Thyroid gland (tissue), 4 donors: ENCODE measurements around the gene ZGPAT. TPM values are rescaled to one million over a fixed set of nuclear protein-coding genes. Genes with fewer than 3 reads are reported as not detected.

Source experiments
- DNase-seq, 2 donors: peaks; one replicate each; pipeline ENCODE4 v3.0.0-alpha.2; 2019
- H3K27ac ChIP-seq, 3 donors: fragments of 200-600 bp; sonication (generic); 1 replicate in 2 of 3; 2 replicates in 1 of 3; pipeline ENCODE4 v1.5.1; 2016 to 2019; ENCODE audit warnings: mild to moderate bottlenecking in 1 of 3, moderate library complexity in 1 of 3
- H3K27me3 ChIP-seq: fragments of 200-600 bp; sonication (generic); one replicate; pipeline ENCODE4 v1.5.1; 2019
- H3K36me3 ChIP-seq, 2 donors: fragments of 200-600 bp; sonication (generic); one replicate each; pipeline ENCODE4 v1.5.1; 2016 to 2019
- H3K4me1 ChIP-seq, 2 donors: fragments of 200-600 bp; sonication (generic); one replicate each; pipeline ENCODE4 v1.5.1; 2017 to 2019
- H3K4me3 ChIP-seq, 3 donors: fragments of 200-600 bp; sonication (generic); replicated peaks in 1 of 3; 1 replicate in 2 of 3; 2 replicates in 1 of 3; pipeline ENCODE4 v1.5.1; 2016; ENCODE audit warnings: mild to moderate bottlenecking in 1 of 3
- H3K9me3 ChIP-seq: fragments of 200-600 bp; sonication (generic); one replicate; pipeline ENCODE4 v1.5.1; 2017
- CTCF ChIP-seq, 6 experiments: fragments of 200-600 bp in 3 of 6; fragments of 450-650 bp in 3 of 6; sonication (generic) in 3 of 6; IDR thresholded peaks; one replicate each; pipeline ENCODE4 v1.5.1; 2016 to 2019; ENCODE audit warnings: antibody characterized with exemption in 6 of 6, mild to moderate bottlenecking in 2 of 6, inconsistent platforms in 1 of 6, moderate library complexity in 1 of 6
- POLR2A ChIP-seq, 2 donors: fragments of 450-650 bp; IDR thresholded peaks; one replicate each; pipeline ENCODE4 v1.6.1; 2017; ENCODE audit warnings: antibody characterized with exemption in 2 of 2, mild to moderate bottlenecking in 2 of 2, moderate library complexity in 1 of 2
- WGBS, 2 donors: methylation state at CpG; one replicate each; pipeline ENCODE4 v1.1.5; 2017; 5-methylcytosine and 5-hydroxymethylcytosine counted together
- intact Hi-C: fragments of 100-400 bp; cut with DNase I; formaldehyde crosslinking; loops from one replicate; pipeline ENCODE4 v1.15.1; 2023
- total RNA-seq, 4 donors: library from RNA; depleted of rRNA; stranded (reverse); fragments of >200 nt; gene quantifications; one replicate each; pipeline ENCODE4 v1.2.3, GENCODE V29; 2016

Gene ZGPAT
- total RNA-seq, 4 donors from 2014 or later = 27.7 to 36.3 (median 30.0) TPM

- DNase-seq = no peak
- Histone ChIP-seq H3K4me3 (no peak overlapping the region), H3K27me3 (no peaks in the 10 kb centered on the region), H3K27ac (no peak overlapping the region), H3K9me3 (no peaks in the 10 kb centered on the region), H3K36me3 (peaks cover 0 to 19% of the 10 kb centered on the region in 2 donors), H3K4me1 (peaks cover 18 to 22% of the 10 kb centered on the region in 2 donors)
- intact Hi-C loops = no loop called here
- TF ChIP-seq CTCF (IDR thresholded peaks at IDR 0.05) = no peak
- no peak for TF ChIP-seq POLR2A (IDR thresholded peaks at IDR 0.05)
- WGBS, 2 donors = 72 to 100% methylated on average over 3 to 5 of the region's 6 CpGs
These were observed 3.1 kb upstream of the ZGPAT start for GRCh38 chr20:63704749-63705117.

GRCh38 chr20:63705232-63706026 lies 2.4 kb upstream of the ZGPAT start:
- H3K4me1 ChIP-seq = peaks cover 18 to 20% of the 10 kb centered on the region in 2 donors
- intact Hi-C loops = no loop called here
- no peaks in the 10 kb centered on the region for H3K27me3 ChIP-seq
- H3K4me3 ChIP-seq = no peak overlapping the region
- DNase-seq = no peak
- H3K27ac ChIP-seq = no peak overlapping the region
- H3K36me3 ChIP-seq = peaks cover 0 to 19% of the 10 kb centered on the region in 2 donors
- WGBS, 2 donors = 92 to 98% methylated on average over 7 to 8 of the region's 8 CpGs
- H3K9me3 ChIP-seq = no peaks in the 10 kb centered on the region
- TF ChIP-seq POLR2A (IDR thresholded peaks at IDR 0.05) = no peak
- TF ChIP-seq CTCF (IDR thresholded peaks at IDR 0.05) = no peak

- TF ChIP-seq POLR2A (IDR thresholded peaks at IDR 0.05) = no peak
- no peak for TF ChIP-seq CTCF (IDR thresholded peaks at IDR 0.05)
- H3K4me1 ChIP-seq = peaks cover 18 to 20% of the 10 kb centered on the region in 2 donors
- H3K36me3 ChIP-seq = peaks cover 0 to 19% of the 10 kb centered on the region in 2 donors
- WGBS, 2 donors = 79 to 83% methylated on average over 12 of the region's 12 CpGs
- peak overlapping the region in 1 of 3 donors; percentile 28 for H3K27ac ChIP-seq
- no peaks in the 10 kb centered on the region for H3K9me3 ChIP-seq
- peak overlapping the region in 1 of 3 donors; percentile 88 for H3K4me3 ChIP-seq
- no peaks in the 10 kb centered on the region for H3K27me3 ChIP-seq
- intact Hi-C loops = no loop called here
- DNase-seq = no peak
These were observed 1.7 kb upstream of the ZGPAT start for GRCh38 chr20:63706027-63706695.

GRCh38 chr20:63706852-63707557 lies 834 bp upstream of the ZGPAT start:
- DNase-seq = peak; percentile 42
- peak overlapping the region; percentile 59 to 80 (median 76) for H3K27ac ChIP-seq
- peaks cover 18 to 20% of the 10 kb centered on the region in 2 donors for H3K4me1 ChIP-seq
- WGBS, 2 donors = 13% methylated on average over 15 to 29 of the region's 56 CpGs
- H3K27me3 ChIP-seq = no peaks in the 10 kb centered on the region
- H3K4me3 ChIP-seq = peak overlapping the region; percentile 80 to 93 (median 88)
- H3K9me3 ChIP-seq = no peaks in the 10 kb centered on the region
- H3K36me3 ChIP-seq = peaks cover 4 to 20% of the 10 kb centered on the region in 2 donors
- TF ChIP-seq POLR2A (IDR thresholded peaks at IDR 0.05) = no peak
- TF ChIP-seq CTCF (IDR thresholded peaks at IDR 0.05) = peak in 3 of 6 experiments; percentile 17 to 28 (median 20)
- intact Hi-C loops = no loop called here
